Measurements from ENCODE around the gene EIF3A. TPM values are rescaled to one million over a fixed set of nuclear protein-coding genes. Genes with fewer than 3 reads are reported as not detected.
A peak's percentile ranks its signal among the peaks of the same experiment; 100 is the strongest.
"Not testable (repeated sequence)": the region's sequence is repeated elsewhere in the genome, so short reads cannot be mapped to it uniquely, and the experiment has no call there.

The EIF3A gene
- total RNA-seq (2014; rRNA removed; shearing (Covaris generic); ENCODE audit: low replicate concordance) = 31.1 and 54.9 TPM in 2 replicates

GRCh38 chr10:119080521-119081259 lies at the start of gene EIF3A:
Gene EIF3A (minus strand): TSS chr10:119080817. CDS start chr10:119080676, 141 bp downstream.
- DNase-seq = peak; percentile 93
- Histone ChIP-seq H3K36me3 (peaks cover 37% of the 10 kb centered on the region), H3K4me3 (peak within 1 kb of the TSS; percentile 90), H3K27me3 (no peaks in the 10 kb centered on the region), H3K9me3 (no peaks in the 10 kb centered on the region)

GRCh38 chr10:119129721-119130120 lies 49.1 kb upstream of the EIF3A start:
- Histone ChIP-seq H3K27me3 (no peaks in the 10 kb centered on the region), H3K36me3 (peaks cover 59% of the 10 kb centered on the region), H3K4me3 (no peak overlapping the region), H3K9me3 (no peaks in the 10 kb centered on the region)
- DNase-seq = no peak

- DNase-seq = no peak
- Histone ChIP-seq H3K27me3 (no peaks in the 10 kb centered on the region), H3K9me3 (no peaks in the 10 kb centered on the region), H3K4me3 (no peak overlapping the region), H3K36me3 (peaks cover 37% of the 10 kb centered on the region)
These were observed 45.3 kb upstream of the EIF3A start for GRCh38 chr10:119125942-119126341.

- Histone ChIP-seq H3K9me3 (no peaks in the 10 kb centered on the region), H3K36me3 (peaks cover 36% of the 10 kb centered on the region)
These were observed 40.3 kb upstream of the EIF3A start for GRCh38 chr10:119120875-119121274.

GRCh38 chr10:119120413-119120867 lies 39.8 kb upstream of the EIF3A start:
- H3K27me3 ChIP-seq = no peaks in the 10 kb centered on the region
- H3K4me3 ChIP-seq = no peak overlapping the region
- H3K36me3 ChIP-seq = peaks cover 32% of the 10 kb centered on the region
- no peaks in the 10 kb centered on the region for H3K9me3 ChIP-seq
- DNase-seq = no peak

More at GRCh38 chr10:119120875-119121274, 40.3 kb upstream of the EIF3A start:
- Histone ChIP-seq H3K27me3 (no peaks in the 10 kb centered on the region), H3K4me3 (no peak overlapping the region)
- no peak for DNase-seq

- H3K36me3 ChIP-seq = peaks cover 30% of the 10 kb centered on the region
These were observed 38.8 kb upstream of the EIF3A start for GRCh38 chr10:119119400-119119799.

GRCh38 chr10:119118231-119118630 lies 37.6 kb upstream of the EIF3A start:
- H3K36me3 ChIP-seq = peaks cover 39% of the 10 kb centered on the region
- H3K9me3 ChIP-seq = no peaks in the 10 kb centered on the region
- no peak for DNase-seq
- H3K4me3 ChIP-seq = no peak overlapping the region
- H3K27me3 ChIP-seq = no peaks in the 10 kb centered on the region

More at GRCh38 chr10:119119400-119119799, 38.8 kb upstream of the EIF3A start:
- Histone ChIP-seq H3K27me3 (no peaks in the 10 kb centered on the region), H3K9me3 (no peaks in the 10 kb centered on the region), H3K4me3 (no peak overlapping the region)
- no peak for DNase-seq

- peaks cover 45% of the 10 kb centered on the region for H3K36me3 ChIP-seq
- DNase-seq = no peak
- no peaks in the 10 kb centered on the region for H3K9me3 ChIP-seq
- H3K27me3 ChIP-seq = no peaks in the 10 kb centered on the region
- H3K4me3 ChIP-seq = no peak overlapping the region
These were observed 35.8 kb upstream of the EIF3A start for GRCh38 chr10:119116326-119116951.

GRCh38 chr10:119115926-119116325 lies 35.3 kb upstream of the EIF3A start:
- peak; percentile 30 for DNase-seq
- Histone ChIP-seq H3K36me3 (peaks cover 44% of the 10 kb centered on the region), H3K27me3 (no peaks in the 10 kb centered on the region), H3K9me3 (no peaks in the 10 kb centered on the region), H3K4me3 (no peak overlapping the region)

GRCh38 chr10:119113751-119114732 lies 33.4 kb upstream of the EIF3A start:
- no peaks in the 10 kb centered on the region for H3K27me3 ChIP-seq
- no peak overlapping the region for H3K4me3 ChIP-seq
- peak; percentile 19 for DNase-seq
- no peaks in the 10 kb centered on the region for H3K9me3 ChIP-seq
- peaks cover 43% of the 10 kb centered on the region for H3K36me3 ChIP-seq

GRCh38 chr10:119112056-119112455 lies 31.4 kb upstream of the EIF3A start:
- H3K9me3 ChIP-seq = no peaks in the 10 kb centered on the region
- no peak overlapping the region for H3K4me3 ChIP-seq
- DNase-seq = no peak
- H3K36me3 ChIP-seq = peaks cover 39% of the 10 kb centered on the region
- H3K27me3 ChIP-seq = no peaks in the 10 kb centered on the region

- not testable (repeated sequence) for H3K9me3 ChIP-seq, DNase-seq, H3K4me3 ChIP-seq, H3K27me3 ChIP-seq
- H3K36me3 ChIP-seq = peaks cover 20% of the 10 kb centered on the region
These were observed 27.2 kb upstream of the EIF3A start for GRCh38 chr10:119107771-119108170.

- H3K36me3 ChIP-seq = peaks cover 19% of the 10 kb centered on the region
- H3K4me3 ChIP-seq, DNase-seq, H3K27me3 ChIP-seq, H3K9me3 ChIP-seq: not testable (repeated sequence)
These were observed 26.5 kb upstream of the EIF3A start for GRCh38 chr10:119107106-119107505.

GRCh38 chr10:119105899-119106298 lies 25.3 kb upstream of the EIF3A start:
- H3K4me3 ChIP-seq, H3K9me3 ChIP-seq, DNase-seq, H3K27me3 ChIP-seq: not testable (repeated sequence)
- H3K36me3 ChIP-seq = peaks cover 13% of the 10 kb centered on the region

GRCh38 chr10:119105155-119105554 lies 24.5 kb upstream of the EIF3A start:
- Histone ChIP-seq H3K9me3 (no peaks in the 10 kb centered on the region), H3K4me3 (peak overlapping the region; percentile 64), H3K36me3 (peaks cover 7% of the 10 kb centered on the region), H3K27me3 (no peaks in the 10 kb centered on the region)
- no peak for DNase-seq

- peak; percentile 22 for DNase-seq
These were observed 24.0 kb upstream of the EIF3A start for GRCh38 chr10:119104654-119105015.

More at GRCh38 chr10:119104654-119105015, 24.0 kb upstream of the EIF3A start:
- Histone ChIP-seq H3K9me3 (no peaks in the 10 kb centered on the region), H3K27me3 (no peaks in the 10 kb centered on the region), H3K4me3 (peak overlapping the region; percentile 64), H3K36me3 (peaks cover 7% of the 10 kb centered on the region)

Measured in MG63 (cell line).